Smooth muscle cell (in vitro differentiated cells): ENCODE measurements around the gene SMURF1. TPM values are rescaled to one million over a fixed set of nuclear protein-coding genes. Genes with fewer than 3 reads are reported as not detected.
A peak's percentile ranks its signal among the peaks of the same experiment; 100 is the strongest.

ENCODE experiments used
- DNase-seq: peaks from one replicate; lab custom pipeline; 2025; ENCODE audit not compliant: unreplicated experiment; lab: John Stamatoyannopoulos, UW
- H2AFZ ChIP-seq: fragments of 200-600 bp; sonication (generic); 2 replicates; pipeline ENCODE4 v1.6.0; 2016; ENCODE audit warnings: antibody characterized with exemption, low read depth, mild to moderate bottlenecking
- H3F3A ChIP-seq: fragments of 200-600 bp; sonication (generic); 2 replicates; pipeline ENCODE4 v1.6.0; 2017; ENCODE audit warnings: antibody characterized with exemption, low read depth
- H3K27ac ChIP-seq: fragments of 200-600 bp; sonication (generic); 2 replicates; pipeline ENCODE4 v1.5.1; 2016; ENCODE audit warnings: low read depth, mild to moderate bottlenecking
- H3K27me3 ChIP-seq: fragments of 200-600 bp; sonication (generic); 2 replicates; pipeline ENCODE4 v1.6.1; 2016; ENCODE audit warnings: low read depth, mild to moderate bottlenecking
- H3K36me3 ChIP-seq: fragments of 200-600 bp; sonication (generic); 2 replicates; pipeline ENCODE4 v1.5.1; 2016; ENCODE audit warnings: low read depth
- H3K4me1 ChIP-seq: fragments of 200-600 bp; sonication (generic); 2 replicates; pipeline ENCODE4 v1.5.1; 2016; ENCODE audit warnings: low read depth
- H3K4me2 ChIP-seq: fragments of 200-600 bp; sonication (generic); 2 replicates; pipeline ENCODE4 v1.6.0; 2016; ENCODE audit warnings: mild to moderate bottlenecking
- H3K4me3 ChIP-seq: fragments of 200-600 bp; sonication (generic); 2 replicates; pipeline ENCODE4 v1.5.1; 2016; ENCODE audit warnings: mild to moderate bottlenecking
- H3K79me2 ChIP-seq: fragments of 200-600 bp; sonication (generic); 2 replicates; pipeline ENCODE4 v1.6.0; 2016; ENCODE audit warnings: low read depth, mild to moderate bottlenecking
- H3K9ac ChIP-seq: fragments of 200-600 bp; sonication (generic); 2 replicates; pipeline ENCODE4 v1.6.0; 2016; ENCODE audit warnings: low read depth
- H3K9me3 ChIP-seq: fragments of 200-600 bp; sonication (generic); replicated peaks from 2 replicates; pipeline ENCODE4 v1.5.1; 2016; ENCODE audit warnings: low read depth
- H4K20me1 ChIP-seq: fragments of 200-600 bp; sonication (generic); 2 replicates; pipeline ENCODE4 v1.6.0; 2016; ENCODE audit warnings: low read depth
- WGBS: methylation state at CpG from one replicate; pipeline ENCODE4 v1.1.7; 2016; ENCODE audit warnings: low lambda C conversion rate; 5-methylcytosine and 5-hydroxymethylcytosine counted together
- polyA plus RNA-seq: library from polyadenylated mRNA; unstranded; fragments of >200 nt; fragmentation: Nextera tagmentation; extraction: Ambion mirVana; gene quantifications from 2 replicates; pipeline ENCODE4 v1.2.1, GENCODE V29; 2016
- total RNA-seq: library from RNA; depleted of rRNA; stranded (reverse); fragments of >200 nt; gene quantifications from 2 replicates; pipeline ENCODE4 v1.2.3, GENCODE V29; 2014
- TF ChIP-seq, protein P1 (sequence below): fragments of 200-600 bp; sonication (generic); IDR thresholded peaks from 2 replicates; pipeline ENCODE4 v1.5.1; 2017; ENCODE audit warnings: borderline replicate concordance, mild to moderate bottlenecking, antibody characterized with exemption; ENCODE audit not compliant: insufficient read depth, poor library complexity, severe bottlenecking

SMURF1 gene
- total and polyA plus RNA-seq, 2 experiments from 2014 or later = 17.5 to 28.5 TPM

DNA sequence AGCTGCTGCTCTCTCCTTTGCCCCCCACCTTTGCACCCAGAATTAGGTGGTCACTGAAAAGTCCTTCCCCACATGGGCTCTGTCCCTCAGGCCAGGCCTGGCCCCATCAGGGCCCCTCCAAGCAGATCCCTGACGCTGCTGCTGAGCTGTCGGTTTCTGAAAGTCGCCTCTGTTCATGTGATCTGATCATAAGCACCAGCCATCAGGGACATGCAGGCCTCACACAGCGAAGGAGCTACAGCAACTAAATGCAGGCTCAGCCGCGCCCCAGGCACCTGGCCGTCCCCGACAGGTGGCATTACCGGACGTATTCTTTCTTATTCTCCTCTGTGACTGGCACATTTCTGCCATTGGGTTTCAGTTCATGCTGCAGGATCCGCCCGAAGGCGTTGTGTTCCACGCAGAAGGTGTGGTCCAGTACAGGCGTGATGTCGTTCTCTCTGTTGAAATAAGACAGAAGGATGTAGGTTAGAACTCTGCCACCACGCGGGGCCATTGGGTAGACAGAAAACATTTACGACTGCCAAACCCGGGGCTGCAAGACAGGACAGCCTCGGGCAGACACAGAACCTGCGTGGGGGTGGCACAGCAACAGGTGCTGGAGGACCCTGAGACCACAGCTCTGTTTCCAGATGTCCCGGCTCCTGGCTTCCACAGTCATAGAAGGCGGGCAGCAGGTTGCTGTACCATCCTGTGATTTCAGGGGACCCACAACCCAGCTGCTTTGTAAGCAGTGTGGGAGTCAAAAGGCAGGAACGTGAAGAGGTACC, 105.6 kb downstream of the SMURF1 start:
- H3K9me3 ChIP-seq = no peaks in the 10 kb centered on the region
- no peaks in the 10 kb centered on the region for H3K36me3 ChIP-seq
- TF ChIP-seq, protein P1, sequence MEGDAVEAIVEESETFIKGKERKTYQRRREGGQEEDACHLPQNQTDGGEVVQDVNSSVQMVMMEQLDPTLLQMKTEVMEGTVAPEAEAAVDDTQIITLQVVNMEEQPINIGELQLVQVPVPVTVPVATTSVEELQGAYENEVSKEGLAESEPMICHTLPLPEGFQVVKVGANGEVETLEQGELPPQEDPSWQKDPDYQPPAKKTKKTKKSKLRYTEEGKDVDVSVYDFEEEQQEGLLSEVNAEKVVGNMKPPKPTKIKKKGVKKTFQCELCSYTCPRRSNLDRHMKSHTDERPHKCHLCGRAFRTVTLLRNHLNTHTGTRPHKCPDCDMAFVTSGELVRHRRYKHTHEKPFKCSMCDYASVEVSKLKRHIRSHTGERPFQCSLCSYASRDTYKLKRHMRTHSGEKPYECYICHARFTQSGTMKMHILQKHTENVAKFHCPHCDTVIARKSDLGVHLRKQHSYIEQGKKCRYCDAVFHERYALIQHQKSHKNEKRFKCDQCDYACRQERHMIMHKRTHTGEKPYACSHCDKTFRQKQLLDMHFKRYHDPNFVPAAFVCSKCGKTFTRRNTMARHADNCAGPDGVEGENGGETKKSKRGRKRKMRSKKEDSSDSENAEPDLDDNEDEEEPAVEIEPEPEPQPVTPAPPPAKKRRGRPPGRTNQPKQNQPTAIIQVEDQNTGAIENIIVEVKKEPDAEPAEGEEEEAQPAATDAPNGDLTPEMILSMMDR = no peak
- 97% methylated on average over 25 of the region's 25 CpGs for whole genome bisulfite sequencing
- peaks cover 2% of the 10 kb centered on the region for H4K20me1 ChIP-seq
- no peaks in the 10 kb centered on the region for H3K4me1 ChIP-seq
- H3K79me2 ChIP-seq = no peaks in the 10 kb centered on the region
- H3K9ac ChIP-seq = no peak overlapping the region
- H3F3A ChIP-seq = peaks cover 9% of the 10 kb centered on the region
- H3K4me3 ChIP-seq = no peak overlapping the region
- no peak overlapping the region for H2AFZ ChIP-seq
- H3K4me2 ChIP-seq = no peak overlapping the region
- DNase-seq = no peak
- no peaks in the 10 kb centered on the region for H3K27me3 ChIP-seq
- H3K27ac ChIP-seq = no peak overlapping the region

DNA sequence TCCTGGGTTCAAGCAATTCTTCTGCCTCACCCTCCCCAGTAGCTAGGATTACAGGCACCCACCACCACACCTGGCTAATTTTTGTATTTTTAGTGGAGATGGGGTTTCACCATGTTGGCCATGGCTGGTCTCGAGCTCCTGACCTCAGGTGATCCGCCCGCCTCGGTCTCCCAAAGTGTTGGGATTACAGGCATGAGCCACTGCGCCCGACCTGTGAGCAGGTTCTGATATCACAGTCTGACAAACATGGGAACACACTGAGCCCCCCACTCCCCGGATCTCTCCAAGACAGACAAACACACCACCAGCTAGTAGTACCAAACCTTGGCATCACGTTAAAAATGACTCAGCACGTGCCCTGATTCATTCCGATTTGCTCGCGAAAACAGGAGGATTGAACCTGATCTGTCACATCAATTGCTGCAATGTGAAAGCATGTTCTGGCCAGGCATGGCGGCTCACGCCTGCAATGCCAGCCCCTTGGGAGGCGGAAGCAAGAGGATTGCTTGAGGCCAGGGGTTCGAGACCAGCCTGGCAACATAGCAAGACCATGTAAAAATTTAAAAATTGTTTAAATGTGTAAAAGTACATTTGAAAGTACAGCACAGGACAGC, 106.5 kb downstream of the SMURF1 start:
- TF ChIP-seq, protein P1 = no peak
- Histone ChIP-seq H3K36me3 (no peaks in the 10 kb centered on the region), H3K4me3 (no peak overlapping the region), H4K20me1 (peaks cover 2% of the 10 kb centered on the region), H3K9me3 (no peaks in the 10 kb centered on the region), H3F3A (peaks cover 5% of the 10 kb centered on the region), H2AFZ (no peak overlapping the region), H3K4me2 (no peak overlapping the region), H3K9ac (no peak overlapping the region), H3K27me3 (no peaks in the 10 kb centered on the region), H3K4me1 (no peaks in the 10 kb centered on the region), H3K79me2 (no peaks in the 10 kb centered on the region), H3K27ac (no peak overlapping the region)
- no peak for DNase-seq
- 96% methylated on average over 16 of the region's 16 CpGs for WGBS

DNA sequence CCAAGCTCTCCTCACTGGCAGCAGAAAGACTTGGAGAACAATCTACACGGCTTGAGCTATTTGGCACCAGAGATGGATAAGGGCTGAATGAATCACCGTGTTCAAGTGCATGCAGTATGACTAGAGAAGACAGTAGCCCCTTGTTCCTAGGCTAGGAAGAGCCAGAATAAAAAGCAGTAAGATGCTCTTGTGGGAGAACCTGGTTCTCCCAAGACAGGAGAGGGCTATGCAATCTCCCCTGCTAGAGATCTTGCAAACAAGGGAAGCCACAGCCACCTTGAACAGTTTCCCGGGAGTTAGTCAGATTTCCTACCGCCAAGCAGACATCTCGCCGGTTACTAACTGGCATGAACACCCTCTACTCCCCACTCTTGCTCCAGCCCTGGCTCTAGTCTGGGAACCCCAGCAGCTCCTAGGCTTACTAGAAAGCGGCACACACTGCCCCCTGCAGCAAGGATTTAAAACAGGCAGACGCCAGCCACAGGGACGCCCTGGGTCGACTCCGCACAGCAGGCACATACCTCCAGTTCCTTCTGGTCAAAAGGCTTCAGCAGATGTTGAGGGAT, 107.3 kb downstream of the SMURF1 start:
- H3K36me3 ChIP-seq = no peaks in the 10 kb centered on the region
- no peak for DNase-seq
- no peaks in the 10 kb centered on the region for H3K4me1 ChIP-seq
- no peak overlapping the region for H2AFZ ChIP-seq
- no peak overlapping the region for H3K4me3 ChIP-seq
- H3K79me2 ChIP-seq = no peaks in the 10 kb centered on the region
- H3K27ac ChIP-seq = no peak overlapping the region
- WGBS = 94% methylated on average over 11 of the region's 11 CpGs
- no peak overlapping the region for H3K4me2 ChIP-seq
- H4K20me1 ChIP-seq = peaks cover 2% of the 10 kb centered on the region
- TF ChIP-seq, protein P1 = peak; percentile 22
- no peaks in the 10 kb centered on the region for H3K27me3 ChIP-seq
- H3K9ac ChIP-seq = no peak overlapping the region
- H3F3A ChIP-seq = no peaks in the 10 kb centered on the region
- no peaks in the 10 kb centered on the region for H3K9me3 ChIP-seq
